Activated B cell treated with CpG ODN at 0.5 μM for 24 hours (primary cell): Measurements from ENCODE around the gene MTTP. TPM values are rescaled to one million over a fixed set of nuclear protein-coding genes. Genes with fewer than 3 reads are reported as not detected.
"Not testable (repeated sequence)": the region's sequence is repeated elsewhere in the genome, so short reads cannot be mapped to it uniquely, and the experiment has no call there.

ENCODE experiments used
- ATAC-seq: fragments of 200-7000 bp; cut with Tn5 transposase; one replicate; pipeline ENCODE4 v1.10.0; 2021; ENCODE audit warnings: low read depth, mild to moderate bottlenecking, moderate library complexity
- CTCF ChIA-PET: fragments of 350-600 bp; sonication (Branson Sonifier 250); formaldehyde crosslinking; loops from one replicate; lab custom pipeline; 2021; ENCODE audit warnings: antibody characterized with exemption; lab: Charles Lee
- POLR2A ChIA-PET: fragments of 350-600 bp; sonication (Branson Sonifier 250); formaldehyde crosslinking; loops from one replicate; lab custom pipeline; 2021; ENCODE audit warnings: antibody characterized with exemption; lab: Charles Lee
- DNase-seq: peaks from one replicate; pipeline ENCODE4 v3.0.0; 2022
- H3K27ac Mint-ChIP-seq: one replicate; pipeline ENCODE4 v1.8.0; 2020; ENCODE audit warnings: mixed read lengths
- H3K27me3 Mint-ChIP-seq: one replicate; pipeline ENCODE4 v1.8.0; 2021; ENCODE audit warnings: mixed read lengths
- H3K36me3 Mint-ChIP-seq: one replicate; pipeline ENCODE4 v1.8.0; 2021; ENCODE audit warnings: low read depth, mixed read lengths
- H3K4me1 Mint-ChIP-seq: one replicate; pipeline ENCODE4 v1.8.0; 2021; ENCODE audit warnings: mixed read lengths
- H3K4me3 Mint-ChIP-seq: one replicate; pipeline ENCODE4 v1.8.0; 2020; ENCODE audit warnings: mild to moderate bottlenecking, mixed read lengths
- H3K9me3 Mint-ChIP-seq: one replicate; pipeline ENCODE4 v1.8.0; 2020; ENCODE audit warnings: mixed read lengths
- CTCF ChIP-seq: fragments of 200-600 bp; IDR thresholded peaks from one replicate; pipeline ENCODE4 v1.8.0; 2022; ENCODE audit warnings: antibody characterized with exemption, mild to moderate bottlenecking
- intact Hi-C: fragments of 100-400 bp; cut with micrococcal nuclease; formaldehyde crosslinking; loops from one replicate; pipeline ENCODE4 v1.15.1; 2024
- total RNA-seq: library from RNA; stranded (reverse); gene quantifications from 2 replicates; pipeline ENCODE4 v1.2.3, GENCODE V29; 2022

MTTP gene
- 0.27 TPM in 1 of 2 replicates, not detected in the other for total RNA-seq

GRCh38 chr4:99574530-99575324 lies at the start of gene MTTP:
TSS of gene MTTP (plus strand) at chr4:99574824. CDS start at chr4:99574910, 86 bp downstream.
- Mint-ChIP-seq H3K4me3 (peak within 1 kb of the TSS; percentile 13), H3K9me3 (no peaks in the 10 kb centered on the region), H3K4me1 (peaks cover 11% of the 10 kb centered on the region), H3K36me3 (no peaks in the 10 kb centered on the region), H3K27ac (peak within 1 kb of the TSS; percentile 64), H3K27me3 (peaks cover 16% of the 10 kb centered on the region)
- POLR2A ChIA-PET: interaction anchor here (0.9 kb wide), 1 partner anchor 11 kb away, joined by 3 read pairs; the partner anchor contains the start of gene TRMT10A
- ATAC-seq: no peak
- intact Hi-C loops: no loop called here
- no peak for DNase-seq
- CTCF ChIA-PET: no interaction called here
- no peak for TF ChIP-seq CTCF

GRCh38 chr4:99529228-99529627 lies 45.4 kb upstream of the MTTP start:
- Mint-ChIP-seq H3K27ac (no peak overlapping the region), H3K4me3 (no peak overlapping the region), H3K9me3 (no peaks in the 10 kb centered on the region), H3K4me1 (no peaks in the 10 kb centered on the region), H3K36me3 (no peaks in the 10 kb centered on the region), H3K27me3 (peaks cover 13% of the 10 kb centered on the region)
- no peak for ATAC-seq
- no peak for DNase-seq
- ChIA-PET POLR2A (no interaction called here), CTCF (no interaction called here)
- TF ChIP-seq CTCF: no peak
- intact Hi-C loops: no loop called here

GRCh38 chr4:99529956-99530355 lies 44.7 kb upstream of the MTTP start:
- ChIA-PET CTCF (no interaction called here), POLR2A (no interaction called here)
- Mint-ChIP-seq H3K36me3 (no peaks in the 10 kb centered on the region), H3K27ac (no peak overlapping the region), H3K4me3 (no peak overlapping the region), H3K9me3 (no peaks in the 10 kb centered on the region), H3K27me3 (peaks cover 14% of the 10 kb centered on the region), H3K4me1 (no peaks in the 10 kb centered on the region)
- no peak for TF ChIP-seq CTCF
- ATAC-seq (no peak), DNase-seq (no peak)
- intact Hi-C loops: no loop called here

- intact Hi-C loops, H3K9me3 Mint-ChIP-seq, H3K36me3 Mint-ChIP-seq, H3K4me3 Mint-ChIP-seq, H3K27ac Mint-ChIP-seq, ATAC-seq, POLR2A ChIA-PET, CTCF ChIA-PET, DNase-seq, H3K4me1 Mint-ChIP-seq: not testable (repeated sequence)
- peaks cover 26% of the 10 kb centered on the region for H3K27me3 Mint-ChIP-seq
These were observed 39.9 kb upstream of the MTTP start for GRCh38 chr4:99534699-99535098.

GRCh38 chr4:99536271-99536670 lies 38.4 kb upstream of the MTTP start:
- no peak for DNase-seq
- H3K4me3 Mint-ChIP-seq: no peak overlapping the region
- peaks cover 23% of the 10 kb centered on the region for H3K27me3 Mint-ChIP-seq
- TF ChIP-seq CTCF: no peak
- POLR2A ChIA-PET: no interaction called here
- H3K27ac Mint-ChIP-seq: no peak overlapping the region
- no peaks in the 10 kb centered on the region for H3K36me3 Mint-ChIP-seq
- intact Hi-C loops: no loop called here
- ATAC-seq: no peak
- no peaks in the 10 kb centered on the region for H3K4me1 Mint-ChIP-seq
- CTCF ChIA-PET: no interaction called here
- no peaks in the 10 kb centered on the region for H3K9me3 Mint-ChIP-seq
